ENCODE results near the gene NFASC. TPM values are rescaled to one million over a fixed set of nuclear protein-coding genes. Genes with fewer than 3 reads are reported as not detected.

Gene NFASC
- total and polyA plus RNA-seq, 12 donors = 1.9 to 24.1 (median 9.2) TPM

DNA sequence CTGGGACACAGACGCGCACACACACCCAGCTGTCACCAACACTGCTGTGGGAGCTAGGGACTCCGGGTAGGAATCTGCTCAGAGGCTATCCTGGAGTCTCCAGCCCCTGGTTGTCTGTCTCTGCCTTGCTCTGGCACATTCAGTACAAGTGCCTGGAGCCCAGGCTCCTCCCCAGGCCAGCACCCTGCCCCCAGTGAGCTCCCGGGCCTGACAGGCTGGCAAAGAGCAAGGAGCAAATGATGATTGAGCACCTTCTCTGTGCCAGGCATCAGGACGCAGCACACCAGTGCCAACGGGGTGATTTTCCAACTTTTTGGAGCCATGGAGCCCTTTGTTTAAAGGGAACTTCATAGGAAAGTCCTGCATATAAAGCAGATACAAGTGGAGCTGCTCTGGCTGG lies 178.8 kb downstream of the NFASC start:
- ATAC-seq = peak in 4 of 8 donors; percentile 48 to 71 (median 63)
- 59 to 67% methylated on average over 6 of the region's 6 CpGs for WGBS, 2 donors
- Histone ChIP-seq H3K4me3 (no peak overlapping the region), H3K27me3 (peaks cover 0 to 66% (median 45%) of the 10 kb centered on the region in 7 donors), H3K4me1 (no peaks in the 10 kb centered on the region), H3K27ac (no peak overlapping the region), H3K9me3 (no peaks in the 10 kb centered on the region), H3K36me3 (no peaks in the 10 kb centered on the region)
- no peak for DNase-seq
- intact Hi-C loops (cut with DNase I) = no loop called here
- TF ChIP-seq, protein P1, sequence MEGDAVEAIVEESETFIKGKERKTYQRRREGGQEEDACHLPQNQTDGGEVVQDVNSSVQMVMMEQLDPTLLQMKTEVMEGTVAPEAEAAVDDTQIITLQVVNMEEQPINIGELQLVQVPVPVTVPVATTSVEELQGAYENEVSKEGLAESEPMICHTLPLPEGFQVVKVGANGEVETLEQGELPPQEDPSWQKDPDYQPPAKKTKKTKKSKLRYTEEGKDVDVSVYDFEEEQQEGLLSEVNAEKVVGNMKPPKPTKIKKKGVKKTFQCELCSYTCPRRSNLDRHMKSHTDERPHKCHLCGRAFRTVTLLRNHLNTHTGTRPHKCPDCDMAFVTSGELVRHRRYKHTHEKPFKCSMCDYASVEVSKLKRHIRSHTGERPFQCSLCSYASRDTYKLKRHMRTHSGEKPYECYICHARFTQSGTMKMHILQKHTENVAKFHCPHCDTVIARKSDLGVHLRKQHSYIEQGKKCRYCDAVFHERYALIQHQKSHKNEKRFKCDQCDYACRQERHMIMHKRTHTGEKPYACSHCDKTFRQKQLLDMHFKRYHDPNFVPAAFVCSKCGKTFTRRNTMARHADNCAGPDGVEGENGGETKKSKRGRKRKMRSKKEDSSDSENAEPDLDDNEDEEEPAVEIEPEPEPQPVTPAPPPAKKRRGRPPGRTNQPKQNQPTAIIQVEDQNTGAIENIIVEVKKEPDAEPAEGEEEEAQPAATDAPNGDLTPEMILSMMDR (IDR thresholded peaks at IDR 0.05) = no peak

DNA sequence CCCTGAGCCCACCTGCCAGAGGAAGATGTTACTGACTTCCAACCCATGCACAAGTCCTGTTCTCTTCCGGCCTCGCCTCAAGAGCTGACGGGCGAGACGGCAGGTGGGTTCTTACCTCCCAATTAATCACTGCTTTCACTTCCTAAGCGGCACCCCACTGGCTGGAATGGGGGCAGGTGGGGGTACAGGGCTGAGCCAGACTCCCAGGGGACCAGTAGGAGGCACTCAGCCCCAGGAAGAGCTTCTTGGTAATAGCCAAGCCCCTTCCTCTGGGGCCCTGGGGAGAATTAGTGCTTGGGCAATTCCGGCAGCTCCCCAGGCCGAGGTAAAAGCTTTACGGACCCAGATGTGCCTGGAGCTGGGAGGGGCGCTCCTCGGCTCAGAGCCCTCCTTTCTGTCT lies 182.0 kb downstream of the NFASC start:
- TF ChIP-seq, protein P1 (IDR thresholded peaks at IDR 0.05) = no peak
- WGBS, 2 donors = 78 to 84% methylated on average over 11 of the region's 11 CpGs
- Histone ChIP-seq H3K27me3 (peaks cover 0 to 37% (median 14%) of the 10 kb centered on the region in 7 donors), H3K36me3 (no peaks in the 10 kb centered on the region), H3K4me3 (no peak overlapping the region), H3K9me3 (no peaks in the 10 kb centered on the region), H3K27ac (no peak overlapping the region), H3K4me1 (no peaks in the 10 kb centered on the region)
- ATAC-seq = no peak
- intact Hi-C loops (cut with DNase I) = loop anchor here in 1 of 10 donors (10.0 kb wide), 1 partner anchor 248 kb away; no protein-coding TSS in a partner anchor
- DNase-seq = no peak

- Histone ChIP-seq H3K36me3 (no peaks in the 10 kb centered on the region), H3K4me1 (no peaks in the 10 kb centered on the region), H3K9me3 (no peaks in the 10 kb centered on the region), H3K27me3 (peaks cover 0 to 31% (median 14%) of the 10 kb centered on the region in 7 donors), H3K4me3 (no peak overlapping the region), H3K27ac (no peak overlapping the region)
- TF ChIP-seq, protein P1 (IDR thresholded peaks at IDR 0.05) = no peak
- ATAC-seq (no peak), DNase-seq (no peak)
- 90 to 91% methylated on average over 5 of the region's 5 CpGs for WGBS, 2 donors
- intact Hi-C loops (cut with DNase I) = loop anchor here in 1 of 10 donors (10.0 kb wide), 1 partner anchor 248 kb away; no protein-coding TSS in a partner anchor
Observed at GRCh38 chr1:205053296-205053695, 182.6 kb downstream of the NFASC start.

DNA sequence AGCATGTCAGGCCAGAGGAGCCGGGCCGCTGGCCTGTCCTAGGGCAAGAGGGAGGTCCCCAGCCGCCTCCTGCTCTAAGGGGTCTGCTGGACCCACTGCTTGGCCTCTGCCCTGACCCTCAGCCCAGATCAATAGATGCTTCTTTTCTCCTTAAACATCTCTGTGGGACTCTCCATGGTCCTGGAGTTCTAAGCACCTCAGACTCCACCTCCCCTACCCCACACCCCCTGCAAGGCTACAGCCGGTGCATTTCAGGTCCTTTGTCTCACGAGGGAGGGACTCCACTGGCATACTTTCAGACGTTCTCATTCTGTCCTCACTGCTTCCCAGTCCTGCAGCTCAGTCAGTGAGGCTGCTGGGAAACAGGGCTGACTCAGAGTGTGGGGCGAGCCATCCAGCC lies 183.4 kb downstream of the NFASC start:
- Histone ChIP-seq H3K27me3 (peaks cover 0 to 28% (median 14%) of the 10 kb centered on the region in 7 donors), H3K27ac (no peak overlapping the region), H3K36me3 (no peaks in the 10 kb centered on the region), H3K4me3 (no peak overlapping the region), H3K4me1 (no peaks in the 10 kb centered on the region), H3K9me3 (no peaks in the 10 kb centered on the region)
- intact Hi-C loops (cut with DNase I) = loop anchor here in 1 of 10 donors (10.0 kb wide), 1 partner anchor 249 kb away; no protein-coding TSS in a partner anchor
- DNase-seq (no peak), ATAC-seq (no peak)
- 53 to 55% methylated on average over 6 to 7 of the region's 7 CpGs for WGBS, 2 donors
- TF ChIP-seq, protein P1 (IDR thresholded peaks at IDR 0.05) = no peak
